HG03066 (cell line): ENCODE data around the gene NLK.
"Not testable (repeated sequence)": the region's sequence is repeated elsewhere in the genome, so short reads cannot be mapped to it uniquely, and the experiment has no call there.

ENCODE experiments used
- ATAC-seq: cut with Tn5 transposase; IDR thresholded peaks from one replicate; pipeline ENCODE4 v1.9.1; 2021; ENCODE audit warnings: low read depth; ENCODE audit not compliant: unreplicated experiment

NLK gene

GRCh38 chr17:28145348-28145747 lies 102.9 kb downstream of the NLK start:
- ATAC-seq: no peak

- ATAC-seq: no peak
Observed at GRCh38 chr17:28147017-28147416, 104.5 kb downstream of the NLK start.

DNA sequence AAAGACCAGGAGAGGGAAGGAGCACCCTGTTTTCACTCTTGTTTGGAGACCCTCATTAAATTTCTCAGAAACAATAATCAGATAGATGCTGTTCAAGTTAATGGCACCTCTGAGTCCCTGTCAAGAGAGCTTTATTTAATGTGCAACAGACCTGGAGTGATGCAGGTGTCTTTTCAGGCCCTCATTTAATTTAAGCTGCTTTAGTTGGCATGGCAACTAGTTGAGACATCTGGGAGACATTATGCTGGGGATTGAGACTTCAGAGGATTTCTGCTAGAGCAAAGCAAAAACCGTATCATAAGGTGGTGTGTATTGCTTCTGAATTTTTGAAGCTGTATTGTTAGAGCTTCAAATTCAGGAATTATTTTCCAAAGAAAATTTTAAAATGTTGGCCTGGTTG lies 108.5 kb downstream of the NLK start:
- no peak for ATAC-seq

- ATAC-seq: no peak
Observed at GRCh38 chr17:28154214-28154613, 111.7 kb downstream of the NLK start.

DNA sequence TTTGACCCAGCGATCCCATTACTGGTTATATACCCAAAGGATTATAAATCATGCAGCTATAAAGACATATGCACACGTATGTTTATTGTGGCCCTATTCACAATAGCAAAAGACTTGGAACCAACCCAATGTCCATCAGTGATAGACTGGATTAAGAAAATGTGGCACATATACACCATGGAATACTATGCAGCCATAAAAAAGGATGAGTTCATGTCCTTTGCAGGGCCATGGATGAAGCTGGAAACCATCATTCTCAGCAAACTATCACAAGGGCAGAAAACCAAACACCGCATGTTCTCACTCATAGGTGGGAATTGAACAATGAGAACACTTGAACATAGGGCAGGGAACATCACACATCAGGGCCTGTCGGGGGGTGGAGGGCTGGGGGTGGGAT lies 112.9 kb downstream of the NLK start:
- not testable (repeated sequence) for ATAC-seq

GRCh38 chr17:28159004-28159403 lies 116.5 kb downstream of the NLK start:
- ATAC-seq: no peak

GRCh38 chr17:28159924-28160323 lies 117.4 kb downstream of the NLK start:
- no peak for ATAC-seq

DNA sequence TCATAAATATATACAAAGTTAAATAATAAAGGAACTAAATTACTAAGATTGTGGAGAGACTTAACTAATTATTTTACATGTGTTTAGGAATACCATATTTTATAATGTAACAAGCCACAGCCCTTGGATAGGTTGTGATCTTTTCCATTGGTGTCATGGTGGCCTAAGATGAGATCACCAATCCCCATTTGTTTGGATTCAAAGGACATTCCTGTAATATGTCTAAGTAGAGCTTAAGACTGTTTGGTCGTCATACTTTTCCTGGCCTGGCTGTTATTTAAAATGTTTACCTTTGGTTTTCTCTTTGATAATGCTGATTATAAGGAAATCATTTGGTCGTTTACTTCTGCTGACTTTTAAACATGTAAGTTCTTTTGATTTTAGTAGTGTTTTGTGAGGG lies 118.1 kb downstream of the NLK start:
- ATAC-seq: no peak

DNA sequence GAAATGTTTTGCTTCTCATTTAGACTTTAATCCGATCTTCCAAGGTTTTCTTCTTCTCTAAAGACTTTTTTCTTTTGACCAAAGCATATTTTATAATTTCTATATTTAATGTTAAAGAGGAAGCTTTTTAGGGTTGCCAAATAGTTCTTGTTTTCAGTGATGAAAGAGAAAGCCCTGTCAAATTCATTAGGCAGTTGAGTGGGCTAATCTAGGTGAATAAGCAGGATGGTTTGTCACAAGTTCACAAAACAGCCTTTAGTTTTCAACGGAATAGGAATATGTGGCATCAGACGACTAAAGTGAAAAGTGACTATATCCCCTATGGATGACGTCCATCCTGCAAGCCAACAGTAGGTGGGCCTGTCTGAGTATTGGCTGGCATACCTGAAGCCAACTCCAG lies 118.8 kb downstream of the NLK start:
- ATAC-seq: no peak

DNA sequence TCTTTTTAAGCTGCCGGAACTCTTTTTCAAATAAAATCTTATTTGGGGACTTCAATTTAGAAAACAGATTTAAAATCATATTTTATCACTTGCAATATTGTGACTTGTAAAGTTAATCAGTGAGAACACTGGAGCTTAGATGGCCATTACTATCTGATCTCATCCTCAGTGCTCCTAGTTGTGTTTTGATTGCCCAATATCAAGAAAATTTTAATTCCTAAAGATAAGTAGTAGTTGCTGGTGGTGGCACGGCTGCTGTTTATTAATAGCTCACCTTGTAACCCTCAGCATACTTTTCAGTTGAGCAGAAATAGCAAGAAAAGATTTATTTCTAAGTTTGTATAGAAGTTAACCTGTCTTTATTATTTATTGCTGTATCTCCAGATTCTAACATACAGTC lies 124.0 kb downstream of the NLK start:
- ATAC-seq: no peak

DNA sequence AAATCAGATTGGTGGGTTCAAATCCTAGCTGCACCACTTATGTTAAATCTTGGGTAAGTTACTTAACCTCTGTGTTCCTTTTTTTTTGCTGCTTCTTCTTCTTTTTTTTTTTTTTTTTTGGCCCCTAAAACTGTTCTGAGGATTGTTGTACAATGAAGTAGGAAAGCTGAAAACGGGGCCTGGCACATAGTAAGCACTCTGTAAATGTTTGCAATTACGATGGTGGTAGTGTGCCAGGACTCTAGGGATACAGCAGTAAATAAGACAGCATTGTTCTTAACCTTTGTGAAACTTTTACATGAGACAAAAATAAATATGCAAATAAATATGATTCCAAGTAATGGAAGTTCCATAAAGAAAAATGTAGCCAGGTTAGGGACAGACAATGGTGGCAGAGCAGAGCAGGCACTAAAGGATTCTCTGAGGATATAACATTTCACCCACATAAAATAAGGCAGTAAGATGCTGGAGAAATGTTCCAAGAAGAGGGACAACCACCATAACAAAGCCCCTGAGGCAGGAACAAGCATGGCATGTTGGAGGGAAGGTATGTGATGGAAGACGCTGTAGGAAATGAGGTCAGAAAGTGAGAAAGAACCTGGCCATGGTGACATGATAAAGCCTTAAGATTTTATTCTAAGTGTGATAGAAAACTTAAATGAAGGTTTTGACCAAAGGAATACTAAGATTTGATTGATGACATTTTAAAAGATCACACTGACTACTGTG lies 127.3 kb downstream of the NLK start:
- ATAC-seq: no peak

DNA sequence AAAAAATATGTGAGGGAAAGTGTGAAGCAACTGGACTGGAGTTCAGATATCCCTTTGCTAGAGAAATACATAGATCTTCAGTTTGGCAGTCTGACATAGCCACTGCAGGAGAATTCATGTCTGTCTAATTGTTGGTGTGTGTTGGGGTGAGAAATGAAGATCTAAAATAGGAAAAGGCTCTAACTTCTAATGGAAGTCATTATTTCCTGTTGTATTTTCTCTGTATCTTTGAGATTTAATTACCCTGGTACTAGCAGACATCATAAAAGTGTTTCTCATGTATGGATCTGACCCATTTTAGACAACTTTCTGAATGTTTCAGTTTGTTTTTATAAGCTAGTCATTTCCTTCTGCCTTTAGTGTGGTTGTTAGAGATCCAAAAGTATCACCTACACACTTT lies 128.3 kb downstream of the NLK start:
- no peak for ATAC-seq

DNA sequence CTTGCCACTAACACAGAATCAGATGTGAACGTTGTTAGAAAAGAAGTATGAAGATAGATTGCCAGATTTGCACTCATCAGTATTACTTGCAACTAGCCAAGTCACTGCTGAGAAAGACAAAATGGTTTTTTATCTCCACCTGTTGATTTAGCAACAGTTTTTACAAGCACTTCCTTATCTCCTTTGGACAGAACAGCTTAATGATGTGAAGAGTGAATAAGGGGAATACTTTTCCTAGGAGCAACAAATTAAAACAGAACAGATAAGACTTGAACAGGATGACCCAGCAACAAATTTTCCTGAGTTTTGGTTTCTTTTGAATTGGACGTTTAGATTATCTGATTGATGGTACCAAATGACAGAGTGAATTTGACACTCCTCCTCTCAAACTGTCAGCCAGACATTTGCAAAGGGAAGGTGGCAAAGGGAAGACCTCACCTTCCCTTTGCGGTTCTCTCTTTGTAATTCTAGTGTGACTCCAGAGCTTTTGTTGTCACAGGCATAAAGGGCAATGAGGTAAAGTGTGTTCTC lies 130.6 kb downstream of the NLK start:
- no peak for ATAC-seq

DNA sequence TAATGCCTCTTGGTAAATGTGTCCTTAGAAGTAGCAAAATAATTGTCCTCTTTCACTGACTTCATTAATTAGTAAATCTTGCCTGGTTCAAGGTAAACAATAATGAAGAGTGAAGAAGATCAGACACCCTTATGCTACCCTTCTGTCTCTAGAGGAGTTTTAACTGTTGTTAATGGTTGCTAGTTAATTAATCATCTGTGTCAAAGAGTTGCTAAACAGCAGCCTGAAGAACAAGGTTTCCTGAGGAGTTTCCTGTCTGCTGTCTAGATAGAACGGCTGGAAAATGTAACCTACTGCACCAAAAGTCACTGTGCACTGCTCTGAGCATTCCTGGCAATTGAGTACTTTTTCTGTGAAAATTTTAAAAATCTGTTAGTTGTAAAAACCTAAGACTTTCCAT lies 131.3 kb downstream of the NLK start:
- ATAC-seq: no peak

DNA sequence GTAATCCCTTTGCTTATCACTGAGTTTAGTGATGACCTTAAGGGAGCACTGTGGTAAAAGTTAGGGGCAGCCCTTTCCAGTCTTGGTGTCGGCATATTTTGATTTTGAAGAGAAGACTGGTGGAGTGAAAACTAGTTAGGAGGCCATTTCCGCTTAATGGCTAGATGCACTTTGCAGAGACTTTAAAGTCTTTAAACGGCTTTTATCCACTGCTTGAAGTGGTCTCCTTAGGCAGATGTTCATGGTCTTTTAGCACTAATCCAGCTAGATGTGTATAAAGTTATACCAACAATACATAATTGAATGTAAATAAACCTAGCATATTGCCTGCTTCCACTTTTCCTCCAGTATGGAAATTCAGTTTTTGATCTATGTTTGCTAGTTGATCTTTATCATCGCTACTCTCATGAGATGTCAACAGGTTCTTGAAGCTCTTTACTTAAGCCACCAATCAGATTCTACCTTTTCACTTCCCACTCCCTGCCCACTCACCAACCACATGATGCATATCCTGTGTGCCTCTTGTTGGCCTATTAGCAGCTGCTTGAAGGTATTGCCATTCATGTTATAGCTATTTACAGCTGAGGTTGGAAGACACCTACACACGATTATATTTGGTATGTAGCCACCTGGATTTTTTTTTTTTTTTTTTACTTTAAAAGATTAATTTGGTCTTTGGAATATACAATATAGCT lies 132.0 kb downstream of the NLK start:
- no peak for ATAC-seq

DNA sequence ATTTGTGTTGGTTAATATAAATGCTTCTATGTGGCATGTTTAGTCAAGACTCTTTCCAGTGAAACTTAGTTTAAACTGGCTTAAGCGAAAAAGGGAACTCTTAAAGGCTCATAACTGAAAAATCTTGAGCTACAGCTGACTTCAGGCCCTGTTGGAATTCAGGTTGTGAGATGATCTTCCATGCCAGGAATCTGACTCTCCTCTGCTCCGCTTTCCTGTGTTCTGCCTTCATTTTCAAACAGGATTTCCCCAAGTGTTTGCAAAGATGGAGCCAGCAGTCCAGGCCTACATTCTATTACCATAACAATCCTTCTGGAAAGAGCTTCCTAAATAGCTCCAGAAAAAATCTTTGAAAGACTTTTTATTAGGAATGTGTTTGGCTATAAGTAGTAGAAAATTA lies 134.9 kb downstream of the NLK start:
- no peak for ATAC-seq

GRCh38 chr17:28178800-28179199 lies 136.3 kb downstream of the NLK start:
- no peak for ATAC-seq

GRCh38 chr17:28180449-28180848 lies 138.0 kb downstream of the NLK start:
- ATAC-seq: no peak

DNA sequence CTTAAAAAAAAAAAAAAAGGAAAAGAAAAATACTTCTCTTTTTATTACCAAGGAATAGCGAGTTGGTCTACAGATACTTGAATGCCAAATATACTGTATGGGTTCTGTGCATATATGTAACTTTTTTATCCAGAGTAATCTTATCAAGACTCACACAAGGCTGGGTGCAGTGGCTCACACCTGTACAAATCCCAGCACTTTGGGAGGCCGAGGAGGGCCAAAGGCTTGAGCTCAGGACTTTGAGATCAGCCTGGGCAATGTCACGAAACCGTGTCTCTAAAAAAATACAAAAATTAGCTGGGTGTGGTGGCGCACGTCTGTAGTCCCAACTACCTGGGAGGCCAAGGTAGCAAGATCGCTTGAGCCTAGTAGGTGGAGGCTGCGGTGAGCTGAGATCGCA lies 139.1 kb downstream of the NLK start:
- no peak for ATAC-seq

- ATAC-seq: no peak
Observed at GRCh38 chr17:28182559-28182958, 140.1 kb downstream of the NLK start.

- no peak for ATAC-seq
Observed at GRCh38 chr17:28185658-28186057, 143.2 kb downstream of the NLK start.

- not testable (repeated sequence) for ATAC-seq
Observed at GRCh38 chr17:28186472-28186871, 144.0 kb downstream of the NLK start.
